K562 (cell line): Measurements from ENCODE around the gene MIX23. TPM values are rescaled to one million over a fixed set of nuclear protein-coding genes. Genes with fewer than 3 reads are reported as not detected.

Experiments
- ATAC-seq: fragments of 200-7000 bp; cut with Tn5 transposase; 3 replicates; pipeline ENCODE4 v1.9.1; 2020; ENCODE audit warnings: moderate library complexity
- BruUV-seq: library from RNA; stranded (reverse); fragments of 400-500 nt; replicated peaks from 2 replicates; lab custom pipeline; 2021; lab: Mats Ljungman, UMichigan
- CTCF ChIA-PET: fragments of 300-600 bp; formaldehyde crosslinking; extraction: SDS; loops from one replicate; lab custom pipeline; 2021; ENCODE audit warnings: low intra/inter-chr PET ratio; lab: Yijun Ruan, JAX
- POLR2A ChIA-PET: fragments of 300-600, 350-650 bp; sonication (Branson Sonifier 250); formaldehyde crosslinking; extraction: SDS; loops from one replicate; lab custom pipeline; 2021; ENCODE audit warnings: antibody characterized with exemption, inconsistent platforms; lab: Yijun Ruan, JAX
- DNase-seq, 4 experiments: peaks; one replicate each; pipeline versions ENCODE4 v3.0.0 to v3.0.0-alpha.2; 2011 to 2018; ENCODE audit warnings: low spot score in 3 of 4, mixed read lengths in 3 of 4; ENCODE audit errors: extremely low read depth in 1 of 4
- FAIRE-seq: peaks from 2 replicates; lab custom pipeline; 2011; peaks lifted over from hg19 to GRCh38; lab: Jason Lieb, UNC
- H2AFZ ChIP-seq: 2 replicates; pipeline ENCODE4 v1.6.0; 2011; ENCODE audit warnings: low read depth, low read length, control low read depth, inconsistent platforms
- H3K27ac ChIP-seq: fragments of 200-600 bp; 3 replicates; pipeline ENCODE4 v1.8.0; 2011; ENCODE audit warnings: low read depth, mild to moderate bottlenecking, control low read depth, inconsistent platforms, low read length, moderate library complexity, mixed read lengths; ENCODE audit errors: extremely low read depth
- H3K27me3 ChIP-seq, 2 experiments: fragments of 300-600 bp in 1 of 2; 2 replicates in 1 of 2; 3 replicates in 1 of 2; pipeline versions ENCODE4 v1.6.0 to v1.8.0; 2011; ENCODE audit warnings: inconsistent platforms in 2 of 2, low read length in 2 of 2, mild to moderate bottlenecking in 1 of 2, mixed read lengths in 1 of 2, moderate library complexity in 1 of 2; ENCODE audit not compliant: control insufficient read depth in 2 of 2, insufficient read depth in 2 of 2
- H3K36me3 ChIP-seq: fragments of 300-600 bp; 3 replicates; pipeline ENCODE4 v1.8.0; 2011; ENCODE audit warnings: mild to moderate bottlenecking, low read length, inconsistent platforms; ENCODE audit not compliant: control insufficient read depth, insufficient read depth
- H3K4me1 ChIP-seq, 2 experiments: fragments of 200-600 bp in 1 of 2; replicated peaks in 1 of 2; 2 replicates in 1 of 2; 3 replicates in 1 of 2; pipeline versions ENCODE4 v1.5.1 to v1.8.0; 2011; ENCODE audit warnings: inconsistent platforms in 2 of 2, low read length in 2 of 2, mild to moderate bottlenecking in 1 of 2, mixed read lengths in 1 of 2, moderate library complexity in 1 of 2; ENCODE audit not compliant: control insufficient read depth in 2 of 2, insufficient read depth in 2 of 2
- H3K4me2 ChIP-seq: 2 replicates; pipeline ENCODE4 v1.6.1; 2011; ENCODE audit warnings: low read length, control low read depth, inconsistent platforms, mixed read lengths; ENCODE audit not compliant: insufficient read depth
- H3K4me3 ChIP-seq: fragments of 200-600 bp; sonication (generic), shearing (Covaris generic); 2 replicates; pipeline ENCODE4 v1.5.1; 2016; ENCODE audit warnings: control low read depth, inconsistent platforms
- H3K79me2 ChIP-seq: fragments of 200-600 bp; 3 replicates; pipeline ENCODE4 v1.8.0; 2011; ENCODE audit warnings: low read length, inconsistent platforms; ENCODE audit not compliant: control insufficient read depth, insufficient read depth
- H3K9ac ChIP-seq, 2 experiments: 2 replicates each; pipeline versions ENCODE4 v1.6.0 to v1.6.1; 2011; ENCODE audit warnings: low read depth in 2 of 2, low read length in 2 of 2, control low read depth in 1 of 2, inconsistent platforms in 1 of 2, mild to moderate bottlenecking in 1 of 2, mixed read lengths in 1 of 2; ENCODE audit not compliant: insufficient read depth in 1 of 2
- H3K9me1 ChIP-seq: one replicate; pipeline ENCODE4 v1.6.0; 2011; ENCODE audit warnings: inconsistent platforms, mild to moderate bottlenecking, low read length, moderate library complexity; ENCODE audit not compliant: control insufficient read depth, insufficient read depth
- H3K9me3 ChIP-seq: replicated peaks from 2 replicates; pipeline ENCODE4 v1.5.1; 2011; ENCODE audit warnings: low read depth, low read length, inconsistent platforms; ENCODE audit not compliant: control insufficient read depth, insufficient read depth
- H4K20me1 ChIP-seq: replicated peaks from 2 replicates; pipeline ENCODE4 v1.6.1; 2011; ENCODE audit warnings: low read length, inconsistent platforms, mixed read lengths; ENCODE audit not compliant: control insufficient read depth, insufficient read depth
- CBX8 ChIP-seq: fragments of 200-600 bp; sonication (generic); IDR thresholded peaks from 2 replicates; pipeline ENCODE4 v1.6.1; 2012; ENCODE audit warnings: borderline replicate concordance, mixed run types, low read depth, mild to moderate bottlenecking, moderate library complexity, mixed read lengths, low read length, control low read depth, inconsistent platforms; ENCODE audit not compliant: poor library complexity, severe bottlenecking; ENCODE audit errors: extremely low read depth
- HLTF ChIP-seq: fragments of 450-650 bp; IDR thresholded peaks from 2 replicates; pipeline ENCODE4 v1.6.1; 2016
- MTF1 ChIP-seq: fragments of 250-450 bp; sonication (Bioruptor Pico); IDR thresholded peaks from 2 replicates; pipeline ENCODE4 v1.9.0; 2021; ENCODE audit warnings: moderate library complexity, mild to moderate bottlenecking, inconsistent platforms, borderline replicate concordance
- NCOR1 ChIP-seq: fragments of 450-650 bp; IDR thresholded peaks from 2 replicates; pipeline ENCODE4 v1.6.1; 2016; ENCODE audit warnings: mild to moderate bottlenecking, moderate library complexity
- NFE2L1 ChIP-seq: fragments of 450-650 bp; IDR thresholded peaks from 2 replicates; pipeline ENCODE4 v1.6.1; 2016; ENCODE audit warnings: missing genetic modification characterization, low read depth, mild to moderate bottlenecking, missing compliant biosample characterization, moderate library complexity, borderline replicate concordance
- PHF20 ChIP-seq: fragments of 450-650 bp; IDR thresholded peaks from 2 replicates; pipeline ENCODE4 v1.6.1; 2018; ENCODE audit not compliant: partially characterized antibody
- RAD51 ChIP-seq: fragments of 450-650 bp; IDR thresholded peaks from 2 replicates; pipeline ENCODE4 v1.7.1; 2016; ENCODE audit warnings: low read depth, mild to moderate bottlenecking, borderline replicate concordance
- SMAD2 ChIP-seq: fragments of 150-350 bp; IDR thresholded peaks from 2 replicates; pipeline ENCODE4 v1.6.1; 2014; ENCODE audit warnings: low read depth, mild to moderate bottlenecking, low read length
- TOE1 ChIP-seq, 2 experiments: fragments of 450-650 bp in 1 of 2; sonication (generic) in 1 of 2; formaldehyde crosslinking in 1 of 2; IDR thresholded peaks; 2 replicates each; pipeline versions ENCODE4 v1.7.1 to v1.8.0; 2016 to 2022; ENCODE audit warnings: borderline replicate concordance in 2 of 2, mild to moderate bottlenecking in 2 of 2, antibody characterized with exemption in 1 of 2, inconsistent platforms in 1 of 2, low read depth in 1 of 2, missing genetic modification reagents in 1 of 2, moderate library complexity in 1 of 2
- ZNF263 ChIP-seq: sonication (generic); formaldehyde crosslinking; IDR thresholded peaks from 2 replicates; pipeline ENCODE4 v1.8.0; 2022; ENCODE audit warnings: mild to moderate bottlenecking, missing genetic modification reagents, borderline replicate concordance
- ZNF584 ChIP-seq: fragments of 200-800 bp; sonication (Bioruptor generic); IDR thresholded peaks from 2 replicates; pipeline ENCODE4 v1.6.1; 2016; ENCODE audit warnings: low read depth, mild to moderate bottlenecking, missing genetic modification characterization, missing compliant biosample characterization
- ZNF695 ChIP-seq: fragments of 450-650 bp; formaldehyde crosslinking; IDR thresholded peaks from 2 replicates; pipeline ENCODE4 v1.4.0; 2020; ENCODE audit warnings: mild to moderate bottlenecking, moderate library complexity
- WGBS: fragments of 100-300 bp; shearing (Covaris generic); methylation state at CpG from one replicate; pipeline ENCODE4 v1.1.6; 2016; ENCODE audit warnings: low coverage, mixed read lengths; ENCODE audit not compliant: insufficient coverage; ENCODE audit errors: missing lambda C conversion rate; 5-methylcytosine and 5-hydroxymethylcytosine counted together
- in situ Hi-C: fragments of 300-500 bp; cut with MboI; formaldehyde crosslinking; loops from 4 replicates; pipeline ENCODE4 v1.15.0; 2018; ENCODE audit warnings: inconsistent platforms, mixed read lengths
- intact Hi-C: fragments of 100-400 bp; cut with micrococcal nuclease; formaldehyde crosslinking; loops from 2 replicates; pipeline ENCODE4 v1.14.2; 2022
- polyA plus RNA-seq, 8 experiments: library from polyadenylated mRNA; depleted of rRNA in 4 of 8; stranded (reverse) in 5 of 8; unstranded in 3 of 8; fragments of >200 nt; fragmentation: Nextera tagmentation in 2 of 8; fragmentation: Illumina TruSeq in 1 of 8; extraction: Ambion mirVana in 2 of 8; extraction: Trizol in 1 of 8; gene quantifications; 2 replicates each; pipeline versions ENCODE4 v1.2.1 to v1.2.3, GENCODE V29; 2011 to 2014; ENCODE audit warnings: inconsistent platforms in 1 of 8, missing spikeins in 1 of 8
- total RNA-seq, 7 experiments: library from RNA; depleted of rRNA in 6 of 7; stranded (reverse); fragments of >200 nt in 6 of 7; fragmentation: Illumina TruSeq in 2 of 7; extraction: Trizol in 2 of 7; gene quantifications; 2 replicates each; pipeline versions ENCODE4 v1.2.1 to v1.2.3, GENCODE V29; 2011 to 2021; ENCODE audit warnings: low replicate concordance in 1 of 7
- TF ChIP-seq, protein P1 (sequence below): sonication (generic); formaldehyde crosslinking; IDR thresholded peaks from 2 replicates; pipeline ENCODE4 v1.8.0; 2022; ENCODE audit warnings: mild to moderate bottlenecking, missing genetic modification reagents
- TF ChIP-seq, protein P2 (sequence below): sonication (generic); formaldehyde crosslinking; IDR thresholded peaks from 2 replicates; pipeline ENCODE4 v1.8.0; 2023; ENCODE audit warnings: missing genetic modification reagents, mild to moderate bottlenecking, borderline replicate concordance
- TF ChIP-seq, protein P3 (sequence below): sonication (generic); formaldehyde crosslinking; IDR thresholded peaks from 2 replicates; pipeline ENCODE4 v1.8.0; 2022; ENCODE audit warnings: mild to moderate bottlenecking, missing genetic modification reagents

The MIX23 gene
- total and polyA plus RNA-seq, 9 of the 15 experiments (the other 6 are each of a cell fraction or from before 2014, with no cell fraction given) = 45.5 to 185 (median 106) TPM

DNA sequence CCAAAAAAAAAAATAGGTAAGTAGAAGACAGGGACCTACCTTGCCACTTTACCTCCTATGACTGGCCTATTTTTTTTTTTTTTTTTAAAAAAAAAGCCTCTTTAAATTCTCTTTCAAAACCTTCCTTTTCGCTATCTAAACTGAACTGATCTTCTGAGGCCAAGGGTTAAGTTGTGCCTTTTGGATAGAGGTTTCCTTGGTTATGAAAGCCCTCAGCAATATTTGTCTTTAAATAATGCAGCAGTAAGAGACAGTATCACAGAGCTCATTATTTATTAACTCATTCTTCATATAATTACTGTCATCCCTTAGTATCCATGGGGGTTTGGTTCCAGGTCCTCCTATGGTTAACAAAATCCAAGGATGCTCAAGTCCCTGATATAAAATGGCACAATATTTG, 9.0 kb downstream of the MIX23 start:
- H3K4me1 ChIP-seq = no peaks in the 10 kb centered on the region; a peak in 1 of 5 replicates
- H3K36me3 ChIP-seq = peaks cover 43% of the 10 kb centered on the region
- FAIRE-seq (no peak), ATAC-seq (no peak), DNase-seq (no peak)
- H3K9ac ChIP-seq = no peak overlapping the region
- H2AFZ ChIP-seq = no peak overlapping the region
- intact Hi-C loops = no loop called here
- CTCF ChIA-PET = no interaction called here
- H3K9me3 ChIP-seq = no peaks in the 10 kb centered on the region
- in situ Hi-C loops = no loop called here
- no peak overlapping the region for H3K4me2 ChIP-seq
- no peak overlapping the region for H3K27ac ChIP-seq
- peaks cover 42% of the 10 kb centered on the region for H3K79me2 ChIP-seq
- no peaks in the 10 kb centered on the region for H3K27me3 ChIP-seq
- H3K4me3 ChIP-seq = no peak overlapping the region
- BruUV-seq = no TSS peak
- 100% methylated on average over 1 of the region's 1 CpG for whole genome bisulfite sequencing
- no peaks in the 10 kb centered on the region for H4K20me1 ChIP-seq
- POLR2A ChIA-PET = no interaction called here
- no peaks in the 10 kb centered on the region for H3K9me1 ChIP-seq
- TF ChIP-seq TOE1 (IDR thresholded peaks at IDR 0.05; ENCODE audit: borderline replicate concordance) (no peak), TOE1 (CRISPR knock-in tag; IDR thresholded peaks at IDR 0.05; ENCODE audit: borderline replicate concordance, low read depth) (no peak), NFE2L1 (no peak), CBX8 (no peak), RAD51 (no peak), ZNF263 (CRISPR knock-in tag) (no peak), NCOR1 (no peak), ZNF695 (no peak), HLTF (no peak), ZNF584 (no peak), SMAD2 (no peak), PHF20 (no peak), MTF1 (CRISPR knock-in tag) (no peak)
- TF ChIP-seq, protein P1, sequence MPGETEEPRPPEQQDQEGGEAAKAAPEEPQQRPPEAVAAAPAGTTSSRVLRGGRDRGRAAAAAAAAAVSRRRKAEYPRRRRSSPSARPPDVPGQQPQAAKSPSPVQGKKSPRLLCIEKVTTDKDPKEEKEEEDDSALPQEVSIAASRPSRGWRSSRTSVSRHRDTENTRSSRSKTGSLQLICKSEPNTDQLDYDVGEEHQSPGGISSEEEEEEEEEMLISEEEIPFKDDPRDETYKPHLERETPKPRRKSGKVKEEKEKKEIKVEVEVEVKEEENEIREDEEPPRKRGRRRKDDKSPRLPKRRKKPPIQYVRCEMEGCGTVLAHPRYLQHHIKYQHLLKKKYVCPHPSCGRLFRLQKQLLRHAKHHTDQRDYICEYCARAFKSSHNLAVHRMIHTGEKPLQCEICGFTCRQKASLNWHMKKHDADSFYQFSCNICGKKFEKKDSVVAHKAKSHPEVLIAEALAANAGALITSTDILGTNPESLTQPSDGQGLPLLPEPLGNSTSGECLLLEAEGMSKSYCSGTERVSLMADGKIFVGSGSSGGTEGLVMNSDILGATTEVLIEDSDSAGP (CRISPR knock-in tag) = no peak
- TF ChIP-seq, protein P2, sequence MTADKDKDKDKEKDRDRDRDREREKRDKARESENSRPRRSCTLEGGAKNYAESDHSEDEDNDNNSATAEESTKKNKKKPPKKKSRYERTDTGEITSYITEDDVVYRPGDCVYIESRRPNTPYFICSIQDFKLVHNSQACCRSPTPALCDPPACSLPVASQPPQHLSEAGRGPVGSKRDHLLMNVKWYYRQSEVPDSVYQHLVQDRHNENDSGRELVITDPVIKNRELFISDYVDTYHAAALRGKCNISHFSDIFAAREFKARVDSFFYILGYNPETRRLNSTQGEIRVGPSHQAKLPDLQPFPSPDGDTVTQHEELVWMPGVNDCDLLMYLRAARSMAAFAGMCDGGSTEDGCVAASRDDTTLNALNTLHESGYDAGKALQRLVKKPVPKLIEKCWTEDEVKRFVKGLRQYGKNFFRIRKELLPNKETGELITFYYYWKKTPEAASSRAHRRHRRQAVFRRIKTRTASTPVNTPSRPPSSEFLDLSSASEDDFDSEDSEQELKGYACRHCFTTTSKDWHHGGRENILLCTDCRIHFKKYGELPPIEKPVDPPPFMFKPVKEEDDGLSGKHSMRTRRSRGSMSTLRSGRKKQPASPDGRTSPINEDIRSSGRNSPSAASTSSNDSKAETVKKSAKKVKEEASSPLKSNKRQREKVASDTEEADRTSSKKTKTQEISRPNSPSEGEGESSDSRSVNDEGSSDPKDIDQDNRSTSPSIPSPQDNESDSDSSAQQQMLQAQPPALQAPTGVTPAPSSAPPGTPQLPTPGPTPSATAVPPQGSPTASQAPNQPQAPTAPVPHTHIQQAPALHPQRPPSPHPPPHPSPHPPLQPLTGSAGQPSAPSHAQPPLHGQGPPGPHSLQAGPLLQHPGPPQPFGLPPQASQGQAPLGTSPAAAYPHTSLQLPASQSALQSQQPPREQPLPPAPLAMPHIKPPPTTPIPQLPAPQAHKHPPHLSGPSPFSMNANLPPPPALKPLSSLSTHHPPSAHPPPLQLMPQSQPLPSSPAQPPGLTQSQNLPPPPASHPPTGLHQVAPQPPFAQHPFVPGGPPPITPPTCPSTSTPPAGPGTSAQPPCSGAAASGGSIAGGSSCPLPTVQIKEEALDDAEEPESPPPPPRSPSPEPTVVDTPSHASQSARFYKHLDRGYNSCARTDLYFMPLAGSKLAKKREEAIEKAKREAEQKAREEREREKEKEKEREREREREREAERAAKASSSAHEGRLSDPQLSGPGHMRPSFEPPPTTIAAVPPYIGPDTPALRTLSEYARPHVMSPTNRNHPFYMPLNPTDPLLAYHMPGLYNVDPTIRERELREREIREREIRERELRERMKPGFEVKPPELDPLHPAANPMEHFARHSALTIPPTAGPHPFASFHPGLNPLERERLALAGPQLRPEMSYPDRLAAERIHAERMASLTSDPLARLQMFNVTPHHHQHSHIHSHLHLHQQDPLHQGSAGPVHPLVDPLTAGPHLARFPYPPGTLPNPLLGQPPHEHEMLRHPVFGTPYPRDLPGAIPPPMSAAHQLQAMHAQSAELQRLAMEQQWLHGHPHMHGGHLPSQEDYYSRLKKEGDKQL (CRISPR knock-in tag) = no peak
- TF ChIP-seq, protein P3, sequence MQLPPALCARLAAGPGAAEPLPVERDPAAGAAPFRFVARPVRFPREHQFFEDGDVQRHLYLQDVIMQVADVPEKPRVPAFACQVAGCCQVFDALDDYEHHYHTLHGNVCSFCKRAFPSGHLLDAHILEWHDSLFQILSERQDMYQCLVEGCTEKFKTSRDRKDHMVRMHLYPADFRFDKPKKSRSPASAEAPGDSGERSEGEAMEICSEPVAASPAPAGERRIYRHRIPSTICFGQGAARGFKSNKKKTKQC (CRISPR knock-in tag) = no peak
